RKO (cell line): ENCODE results near the gene SLC22A4.

Experiments
- DNase-seq: peaks from one replicate; pipeline ENCODE4 v3.0.0-alpha.2; 2016; ENCODE audit warnings: low spot score

The SLC22A4 gene

GRCh38 chr5:132376694-132377641 is 82.8 kb downstream of the SLC22A4 start:
- no peak for DNase-seq

- DNase-seq: no peak
These were observed 83.5 kb downstream of the SLC22A4 start for GRCh38 chr5:132377738-132378137.

- DNase-seq: peak; percentile 27
These were observed 84.4 kb downstream of the SLC22A4 start for GRCh38 chr5:132378580-132378979.

- no peak for DNase-seq
These were observed 85.9 kb downstream of the SLC22A4 start for GRCh38 chr5:132380047-132380446.

- no peak for DNase-seq
These were observed 86.5 kb downstream of the SLC22A4 start for GRCh38 chr5:132380741-132381140.

GRCh38 chr5:132381614-132382013 is 87.4 kb downstream of the SLC22A4 start:
- no peak for DNase-seq

- no peak for DNase-seq
These were observed 89.1 kb downstream of the SLC22A4 start for GRCh38 chr5:132383261-132383660.

GRCh38 chr5:132383984-132384383 is 89.8 kb downstream of the SLC22A4 start:
- no peak for DNase-seq

GRCh38 chr5:132384506-132385050 is 90.4 kb downstream of the SLC22A4 start:
- no peak for DNase-seq

GRCh38 chr5:132385326-132386105 is 91.3 kb downstream of the SLC22A4 start:
- peak; percentile 81 for DNase-seq

- peak; percentile 64 for DNase-seq
These were observed 92.6 kb downstream of the SLC22A4 start for GRCh38 chr5:132386644-132387286.

GRCh38 chr5:132387640-132388117 is 93.5 kb downstream of the SLC22A4 start:
- DNase-seq: peak; percentile 67

- no peak for DNase-seq
These were observed 94.3 kb downstream of the SLC22A4 start for GRCh38 chr5:132388244-132389050.

GRCh38 chr5:132389051-132389331 is 94.8 kb downstream of the SLC22A4 start:
- DNase-seq: no peak

- DNase-seq: peak; percentile 89
These were observed 95.5 kb downstream of the SLC22A4 start for GRCh38 chr5:132389585-132390286.

GRCh38 chr5:132391247-132391646 is 97.1 kb downstream of the SLC22A4 start:
- no peak for DNase-seq

GRCh38 chr5:132391870-132392269 is 97.7 kb downstream of the SLC22A4 start:
- DNase-seq: no peak

GRCh38 chr5:132392411-132392810 is 98.2 kb downstream of the SLC22A4 start:
- DNase-seq: no peak

- no peak for DNase-seq
These were observed 99.0 kb downstream of the SLC22A4 start for GRCh38 chr5:132392978-132393825.
